ENCODE measurements around the gene SBF2. TPM values are rescaled to one million over a fixed set of nuclear protein-coding genes. Genes with fewer than 3 reads are reported as not detected.
"Not testable (repeated sequence)": the region's sequence is repeated elsewhere in the genome, so short reads cannot be mapped to it uniquely, and the experiment has no call there.

The SBF2 gene
- total RNA-seq, 4 donors from 2014 or later = 75.0 to 104 (median 86.9) TPM

DNA sequence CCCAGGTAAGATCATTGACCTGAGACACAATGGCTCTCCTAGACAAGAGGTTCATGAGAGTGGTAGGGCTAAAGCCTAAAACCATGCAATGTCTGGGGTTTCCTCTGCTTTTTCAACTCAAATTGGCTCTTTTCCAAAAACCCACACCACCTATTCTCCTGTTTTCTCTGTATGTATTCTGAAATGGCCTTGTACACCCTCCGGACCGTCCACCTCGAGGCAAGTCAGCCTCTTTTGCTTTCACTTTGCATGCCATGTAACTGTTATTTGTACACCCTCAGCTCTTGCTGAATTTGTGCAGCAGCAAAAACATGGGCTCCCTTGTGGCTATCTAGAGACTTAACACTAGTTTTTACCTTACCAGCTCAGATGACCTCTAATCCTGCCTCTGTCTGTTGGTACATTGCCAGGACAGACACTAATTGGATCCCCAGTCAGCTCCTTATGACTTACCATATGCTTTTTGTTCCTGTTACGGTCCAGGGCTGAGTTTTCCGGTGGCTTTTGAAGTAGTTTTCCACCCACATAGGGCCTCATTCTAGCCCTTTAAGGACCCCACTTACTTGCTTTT, 288.0 kb downstream of the SBF2 start:
- no peak for TF ChIP-seq POLR2A (IDR thresholded peaks at IDR 0.05)
- TF ChIP-seq, protein P1, sequence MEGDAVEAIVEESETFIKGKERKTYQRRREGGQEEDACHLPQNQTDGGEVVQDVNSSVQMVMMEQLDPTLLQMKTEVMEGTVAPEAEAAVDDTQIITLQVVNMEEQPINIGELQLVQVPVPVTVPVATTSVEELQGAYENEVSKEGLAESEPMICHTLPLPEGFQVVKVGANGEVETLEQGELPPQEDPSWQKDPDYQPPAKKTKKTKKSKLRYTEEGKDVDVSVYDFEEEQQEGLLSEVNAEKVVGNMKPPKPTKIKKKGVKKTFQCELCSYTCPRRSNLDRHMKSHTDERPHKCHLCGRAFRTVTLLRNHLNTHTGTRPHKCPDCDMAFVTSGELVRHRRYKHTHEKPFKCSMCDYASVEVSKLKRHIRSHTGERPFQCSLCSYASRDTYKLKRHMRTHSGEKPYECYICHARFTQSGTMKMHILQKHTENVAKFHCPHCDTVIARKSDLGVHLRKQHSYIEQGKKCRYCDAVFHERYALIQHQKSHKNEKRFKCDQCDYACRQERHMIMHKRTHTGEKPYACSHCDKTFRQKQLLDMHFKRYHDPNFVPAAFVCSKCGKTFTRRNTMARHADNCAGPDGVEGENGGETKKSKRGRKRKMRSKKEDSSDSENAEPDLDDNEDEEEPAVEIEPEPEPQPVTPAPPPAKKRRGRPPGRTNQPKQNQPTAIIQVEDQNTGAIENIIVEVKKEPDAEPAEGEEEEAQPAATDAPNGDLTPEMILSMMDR (IDR thresholded peaks at IDR 0.05) = no peak
- TF ChIP-seq EP300 (IDR thresholded peaks at IDR 0.05) = no peak
- 70 to 79% methylated on average over 5 of the region's 5 CpGs for WGBS, 2 donors
- H3K4me1 ChIP-seq = no peaks in the 10 kb centered on the region
- H3K4me3 ChIP-seq = no peak overlapping the region
- H3K9me3 ChIP-seq = peaks cover 0 to 6% (median 0%) of the 10 kb centered on the region in 4 donors
- H3K27me3 ChIP-seq = no peaks in the 10 kb centered on the region
- DNase-seq (ENCODE audit: low spot score in 2 of 2) = no peak
- H3K27ac ChIP-seq = no peak overlapping the region
- H3K36me3 ChIP-seq = peaks cover 0 to 5% (median 0%) of the 10 kb centered on the region in 3 donors

DNA sequence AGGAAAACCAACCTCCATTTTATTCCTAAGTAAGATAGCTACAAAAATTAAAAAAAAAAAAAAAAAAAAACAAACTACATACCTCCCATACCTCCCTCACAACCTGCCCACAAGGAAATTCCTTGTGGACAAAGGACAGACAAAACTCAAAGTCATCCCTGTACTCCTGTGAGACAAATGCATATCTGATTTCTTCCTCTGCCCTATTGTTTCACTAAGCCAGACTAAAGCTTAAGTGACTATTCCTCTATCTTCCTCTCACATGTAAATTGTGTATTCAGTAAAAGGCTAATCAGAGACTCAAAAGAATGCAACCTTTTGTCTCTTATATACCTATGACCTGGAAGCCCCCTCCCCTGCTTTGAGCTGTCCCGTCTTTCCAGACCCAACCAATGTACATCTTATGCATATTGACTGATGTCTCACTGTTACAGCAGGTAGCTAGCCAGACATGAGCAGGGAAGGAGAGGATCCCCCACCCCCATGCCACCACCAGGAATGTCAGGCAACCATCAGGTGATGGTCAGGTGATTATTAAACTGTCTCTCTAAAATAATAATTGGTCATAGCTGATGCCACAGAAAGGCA, 289.4 kb downstream of the SBF2 start:
- no peak for DNase-seq (ENCODE audit: low spot score in 2 of 2)
- 85 to 93% methylated on average over 1 of the region's 1 CpG for WGBS, 2 donors
- H3K27me3 ChIP-seq = no peaks in the 10 kb centered on the region
- no peak overlapping the region for H3K4me3 ChIP-seq
- no peaks in the 10 kb centered on the region for H3K4me1 ChIP-seq
- H3K9me3 ChIP-seq = peaks cover 0 to 3% (median 0%) of the 10 kb centered on the region in 4 donors
- no peak overlapping the region for H3K27ac ChIP-seq
- TF ChIP-seq POLR2A (IDR thresholded peaks at IDR 0.05) = no peak
- no peak for TF ChIP-seq EP300 (IDR thresholded peaks at IDR 0.05)
- TF ChIP-seq, protein P1 (IDR thresholded peaks at IDR 0.05) = no peak
- peaks cover 0 to 15% (median 0%) of the 10 kb centered on the region in 3 donors for H3K36me3 ChIP-seq

DNA sequence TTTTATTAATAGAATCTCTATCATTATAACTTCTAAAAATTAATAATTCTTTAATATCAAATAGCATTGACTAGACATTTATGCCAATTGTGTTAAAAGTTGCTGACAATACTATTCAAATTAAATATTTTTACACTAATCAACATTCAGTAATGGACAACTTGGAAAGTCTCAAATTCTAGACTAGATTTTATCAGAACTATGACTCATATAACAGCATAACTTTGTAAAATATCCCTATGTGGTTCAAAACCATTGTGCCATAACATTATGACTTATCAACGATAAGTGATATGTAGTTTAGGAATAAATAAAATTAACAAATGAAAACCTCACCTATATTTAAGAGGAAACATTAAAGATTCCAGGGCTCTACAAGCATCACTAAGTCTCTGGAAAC, 291.8 kb downstream of the SBF2 start:
- H3K27me3 ChIP-seq = no peaks in the 10 kb centered on the region
- no peak for TF ChIP-seq POLR2A (IDR thresholded peaks at IDR 0.05)
- H3K4me1 ChIP-seq = no peaks in the 10 kb centered on the region
- no peak for DNase-seq (ENCODE audit: low spot score in 2 of 2)
- no peak overlapping the region for H3K27ac ChIP-seq
- peaks cover 0 to 37% (median 0%) of the 10 kb centered on the region in 3 donors for H3K36me3 ChIP-seq
- 89 to 92% methylated on average over 1 of the region's 1 CpG for WGBS, 2 donors
- H3K4me3 ChIP-seq = no peak overlapping the region
- H3K9me3 ChIP-seq = peaks cover 0 to 3% (median 0%) of the 10 kb centered on the region in 4 donors

DNA sequence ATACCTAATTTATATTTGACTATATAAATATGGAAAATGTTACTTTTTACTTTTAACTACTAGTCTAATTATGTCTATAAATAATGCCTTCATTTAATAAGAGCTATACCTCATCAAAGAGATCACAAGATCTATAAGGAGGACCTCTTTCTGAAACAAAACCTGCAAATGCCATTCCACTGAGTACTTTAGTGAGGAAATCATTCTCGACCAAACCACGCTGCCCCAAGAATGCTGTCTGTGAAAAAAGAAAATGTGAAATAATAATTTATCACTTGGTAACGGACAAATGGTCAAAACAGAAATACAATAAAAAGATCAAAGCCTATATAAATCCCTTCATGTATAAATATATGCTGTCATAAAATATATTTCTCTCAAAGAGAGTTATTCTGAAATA, 301.7 kb downstream of the SBF2 start:
- Histone ChIP-seq H3K27me3 (no peaks in the 10 kb centered on the region), H3K27ac (no peak overlapping the region), H3K9me3 (peaks cover 0 to 8% (median 2%) of the 10 kb centered on the region in 4 donors), H3K36me3 (peaks cover 0 to 55% (median 0%) of the 10 kb centered on the region in 3 donors), H3K4me3 (no peak overlapping the region), H3K4me1 (no peaks in the 10 kb centered on the region)
- WGBS, 2 donors = 84 to 90% methylated on average over 3 of the region's 3 CpGs
- DNase-seq (ENCODE audit: low spot score in 2 of 2) = no peak
- TF ChIP-seq EP300 (IDR thresholded peaks at IDR 0.05) = no peak
- TF ChIP-seq POLR2A (IDR thresholded peaks at IDR 0.05) = no peak
- TF ChIP-seq, protein P1 (IDR thresholded peaks at IDR 0.05) = no peak

DNA sequence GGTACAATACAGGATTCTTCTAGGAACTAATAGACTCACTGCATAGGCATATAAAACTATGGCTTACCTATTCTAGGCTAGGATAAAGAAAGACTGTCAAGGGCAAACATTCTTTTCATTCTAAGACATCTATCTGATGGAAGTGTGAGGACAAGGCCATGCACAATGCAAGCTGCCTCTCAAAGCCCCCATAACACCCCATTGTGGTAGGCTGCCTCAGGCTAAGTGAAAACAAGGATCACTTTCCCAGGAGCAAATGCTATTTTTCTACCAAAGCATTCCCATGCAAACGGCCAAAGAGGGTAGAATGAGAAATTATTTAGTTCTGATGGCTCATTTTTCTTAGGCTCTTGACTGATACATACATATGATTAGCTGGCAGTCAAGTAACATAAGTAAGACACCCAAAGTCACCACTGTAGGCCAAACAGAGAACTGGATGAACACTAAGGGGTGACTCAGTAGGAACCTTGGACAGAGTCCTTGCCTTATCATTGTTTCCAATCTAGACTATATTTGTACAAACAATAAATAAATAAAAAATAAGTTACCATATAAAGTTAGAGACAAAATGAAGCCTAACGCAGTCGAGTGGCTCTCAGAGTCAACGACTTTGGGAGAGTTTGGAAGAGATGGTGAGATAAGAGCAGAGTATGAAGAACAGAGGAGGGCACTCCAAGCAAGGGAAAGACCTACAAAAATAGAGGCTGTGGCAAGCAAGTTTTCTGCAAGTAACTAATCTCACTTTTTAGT, 303.6 kb downstream of the SBF2 start:
- WGBS, 2 donors = 63 to 65% methylated on average over 4 of the region's 4 CpGs
- no peak for TF ChIP-seq POLR2A (IDR thresholded peaks at IDR 0.05)
- TF ChIP-seq, protein P1 (IDR thresholded peaks at IDR 0.05) = peak in 2 of 5 experiments; percentile 12 to 15
- H3K27me3 ChIP-seq = no peaks in the 10 kb centered on the region
- H3K4me1 ChIP-seq = no peaks in the 10 kb centered on the region
- H3K4me3 ChIP-seq = no peak overlapping the region
- peaks cover 0 to 8% (median 2%) of the 10 kb centered on the region in 4 donors for H3K9me3 ChIP-seq
- no peak for DNase-seq (ENCODE audit: low spot score in 2 of 2)
- no peak overlapping the region for H3K27ac ChIP-seq
- H3K36me3 ChIP-seq = peaks cover 0 to 53% (median 0%) of the 10 kb centered on the region in 3 donors

DNA sequence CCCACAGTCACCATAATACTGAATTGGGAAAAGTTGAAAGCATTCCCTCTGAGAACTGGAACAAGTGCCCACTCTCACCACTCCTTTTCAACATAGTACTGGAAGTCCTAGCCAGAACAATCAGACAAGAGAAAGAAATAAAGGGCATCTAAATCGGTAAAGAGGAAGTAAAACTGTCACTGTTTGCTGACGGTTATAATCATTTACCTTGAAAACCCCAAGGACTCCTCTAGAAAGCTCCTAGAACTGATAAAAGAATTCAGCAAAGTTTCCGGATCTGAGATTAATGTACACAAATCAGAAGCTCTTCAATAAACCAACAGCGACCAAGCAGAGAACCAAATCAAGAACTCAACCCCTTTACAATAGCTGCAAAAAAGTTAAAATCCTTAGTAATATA, 306.7 kb downstream of the SBF2 start:
- not testable (repeated sequence) for H3K4me1 ChIP-seq; DNase-seq (ENCODE audit: low spot score in 2 of 2); H3K27me3 ChIP-seq; H3K4me3 ChIP-seq; H3K9me3 ChIP-seq; H3K27ac ChIP-seq
- WGBS, 2 donors = 87 to 92% methylated on average over 4 of the region's 4 CpGs
- H3K36me3 ChIP-seq = peaks cover 0 to 55% (median 0%) of the 10 kb centered on the region in 3 donors

Data from tibial nerve (tissue), 4 donors.